ENCODE data around the gene HECTD4. TPM values are rescaled to one million over a fixed set of nuclear protein-coding genes. Genes with fewer than 3 reads are reported as not detected.

Gene HECTD4
- total and polyA plus RNA-seq, 2 experiments from 2014 or later, result 25.7 to 36.9 TPM

DNA sequence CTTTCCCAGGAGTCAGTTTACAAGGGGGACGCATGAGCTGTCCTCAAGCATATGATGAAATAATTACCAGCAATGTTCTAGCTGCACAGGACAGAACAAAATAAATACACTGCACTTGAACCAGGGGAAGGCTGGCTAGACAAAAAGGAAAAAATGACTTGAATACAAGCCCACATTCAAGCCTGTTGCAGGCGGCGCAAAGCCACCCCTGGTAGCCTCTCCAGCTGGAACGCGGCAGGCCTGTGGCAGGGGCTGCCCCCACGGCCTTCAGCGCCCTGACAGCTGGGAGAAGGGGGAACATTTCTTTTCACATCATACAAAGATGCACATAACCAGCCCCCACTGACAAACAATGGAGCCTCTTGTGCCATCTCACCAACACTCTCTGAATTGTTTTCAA, 199.7 kb downstream of the HECTD4 start:
- Histone ChIP-seq H3K79me2 (replicated peaks; ENCODE audit: insufficient read depth) (no peaks in the 10 kb centered on the region), H3F3A (replicated peaks; ENCODE audit: low read depth) (no peaks in the 10 kb centered on the region), H3K4me1 (ENCODE audit: insufficient read depth) (peaks cover 12% of the 10 kb centered on the region), H2AFZ (no peak overlapping the region), H3K27ac (ENCODE audit: low read depth) (peak overlapping the region; percentile 80; the same call in 1 of the 2 replicates), H3K9me2 (ENCODE audit: insufficient read depth) (no peaks in the 10 kb centered on the region), H3K36me3 (ENCODE audit: insufficient read depth) (no peaks in the 10 kb centered on the region; the same call in 1 of the 2 replicates), H4K20me1 (replicated peaks; ENCODE audit: insufficient read depth) (no peaks in the 10 kb centered on the region), H3K27me3 (ENCODE audit: insufficient read depth) (no peaks in the 10 kb centered on the region), H3K4me3 (no peak overlapping the region), H3K4me2 (no peak overlapping the region)
- H3K4me1 Mint-ChIP-seq, result peaks cover 19% of the 10 kb centered on the region
- TF ChIP-seq EZH2phosphoT487 (IDR thresholded peaks at IDR 0.05; ENCODE audit: unreplicated experiment) (no peak), ZNF114 (CRISPR knock-in tag; IDR thresholded peaks at IDR 0.05) (no peak), CTCF (conservative IDR thresholded peaks at IDR 0.05; ENCODE audit: low read depth in 2 of 2) (no peak), NANOG (IDR thresholded peaks at IDR 0.05; ENCODE audit: borderline replicate concordance) (no peak), EZH2 (IDR thresholded peaks at IDR 0.05; ENCODE audit: low read depth, unreplicated experiment) (no peak), JUNB (IDR thresholded peaks at IDR 0.05; ENCODE audit: unreplicated experiment) (no peak), CREB1 (CRISPR knock-in tag; IDR thresholded peaks at IDR 0.05; ENCODE audit: low read depth) (no peak)
- TF ChIP-seq, protein P1, sequence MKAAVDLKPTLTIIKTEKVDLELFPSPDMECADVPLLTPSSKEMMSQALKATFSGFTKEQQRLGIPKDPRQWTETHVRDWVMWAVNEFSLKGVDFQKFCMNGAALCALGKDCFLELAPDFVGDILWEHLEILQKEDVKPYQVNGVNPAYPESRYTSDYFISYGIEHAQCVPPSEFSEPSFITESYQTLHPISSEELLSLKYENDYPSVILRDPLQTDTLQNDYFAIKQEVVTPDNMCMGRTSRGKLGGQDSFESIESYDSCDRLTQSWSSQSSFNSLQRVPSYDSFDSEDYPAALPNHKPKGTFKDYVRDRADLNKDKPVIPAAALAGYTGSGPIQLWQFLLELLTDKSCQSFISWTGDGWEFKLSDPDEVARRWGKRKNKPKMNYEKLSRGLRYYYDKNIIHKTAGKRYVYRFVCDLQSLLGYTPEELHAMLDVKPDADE (IDR thresholded peaks at IDR 0.05), result no peak
- TF ChIP-seq, protein P2, sequence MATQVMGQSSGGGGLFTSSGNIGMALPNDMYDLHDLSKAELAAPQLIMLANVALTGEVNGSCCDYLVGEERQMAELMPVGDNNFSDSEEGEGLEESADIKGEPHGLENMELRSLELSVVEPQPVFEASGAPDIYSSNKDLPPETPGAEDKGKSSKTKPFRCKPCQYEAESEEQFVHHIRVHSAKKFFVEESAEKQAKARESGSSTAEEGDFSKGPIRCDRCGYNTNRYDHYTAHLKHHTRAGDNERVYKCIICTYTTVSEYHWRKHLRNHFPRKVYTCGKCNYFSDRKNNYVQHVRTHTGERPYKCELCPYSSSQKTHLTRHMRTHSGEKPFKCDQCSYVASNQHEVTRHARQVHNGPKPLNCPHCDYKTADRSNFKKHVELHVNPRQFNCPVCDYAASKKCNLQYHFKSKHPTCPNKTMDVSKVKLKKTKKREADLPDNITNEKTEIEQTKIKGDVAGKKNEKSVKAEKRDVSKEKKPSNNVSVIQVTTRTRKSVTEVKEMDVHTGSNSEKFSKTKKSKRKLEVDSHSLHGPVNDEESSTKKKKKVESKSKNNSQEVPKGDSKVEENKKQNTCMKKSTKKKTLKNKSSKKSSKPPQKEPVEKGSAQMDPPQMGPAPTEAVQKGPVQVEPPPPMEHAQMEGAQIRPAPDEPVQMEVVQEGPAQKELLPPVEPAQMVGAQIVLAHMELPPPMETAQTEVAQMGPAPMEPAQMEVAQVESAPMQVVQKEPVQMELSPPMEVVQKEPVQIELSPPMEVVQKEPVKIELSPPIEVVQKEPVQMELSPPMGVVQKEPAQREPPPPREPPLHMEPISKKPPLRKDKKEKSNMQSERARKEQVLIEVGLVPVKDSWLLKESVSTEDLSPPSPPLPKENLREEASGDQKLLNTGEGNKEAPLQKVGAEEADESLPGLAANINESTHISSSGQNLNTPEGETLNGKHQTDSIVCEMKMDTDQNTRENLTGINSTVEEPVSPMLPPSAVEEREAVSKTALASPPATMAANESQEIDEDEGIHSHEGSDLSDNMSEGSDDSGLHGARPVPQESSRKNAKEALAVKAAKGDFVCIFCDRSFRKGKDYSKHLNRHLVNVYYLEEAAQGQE (IDR thresholded peaks at IDR 0.05; ENCODE audit: unreplicated experiment), result no peak
- TF ChIP-seq, protein P3, sequence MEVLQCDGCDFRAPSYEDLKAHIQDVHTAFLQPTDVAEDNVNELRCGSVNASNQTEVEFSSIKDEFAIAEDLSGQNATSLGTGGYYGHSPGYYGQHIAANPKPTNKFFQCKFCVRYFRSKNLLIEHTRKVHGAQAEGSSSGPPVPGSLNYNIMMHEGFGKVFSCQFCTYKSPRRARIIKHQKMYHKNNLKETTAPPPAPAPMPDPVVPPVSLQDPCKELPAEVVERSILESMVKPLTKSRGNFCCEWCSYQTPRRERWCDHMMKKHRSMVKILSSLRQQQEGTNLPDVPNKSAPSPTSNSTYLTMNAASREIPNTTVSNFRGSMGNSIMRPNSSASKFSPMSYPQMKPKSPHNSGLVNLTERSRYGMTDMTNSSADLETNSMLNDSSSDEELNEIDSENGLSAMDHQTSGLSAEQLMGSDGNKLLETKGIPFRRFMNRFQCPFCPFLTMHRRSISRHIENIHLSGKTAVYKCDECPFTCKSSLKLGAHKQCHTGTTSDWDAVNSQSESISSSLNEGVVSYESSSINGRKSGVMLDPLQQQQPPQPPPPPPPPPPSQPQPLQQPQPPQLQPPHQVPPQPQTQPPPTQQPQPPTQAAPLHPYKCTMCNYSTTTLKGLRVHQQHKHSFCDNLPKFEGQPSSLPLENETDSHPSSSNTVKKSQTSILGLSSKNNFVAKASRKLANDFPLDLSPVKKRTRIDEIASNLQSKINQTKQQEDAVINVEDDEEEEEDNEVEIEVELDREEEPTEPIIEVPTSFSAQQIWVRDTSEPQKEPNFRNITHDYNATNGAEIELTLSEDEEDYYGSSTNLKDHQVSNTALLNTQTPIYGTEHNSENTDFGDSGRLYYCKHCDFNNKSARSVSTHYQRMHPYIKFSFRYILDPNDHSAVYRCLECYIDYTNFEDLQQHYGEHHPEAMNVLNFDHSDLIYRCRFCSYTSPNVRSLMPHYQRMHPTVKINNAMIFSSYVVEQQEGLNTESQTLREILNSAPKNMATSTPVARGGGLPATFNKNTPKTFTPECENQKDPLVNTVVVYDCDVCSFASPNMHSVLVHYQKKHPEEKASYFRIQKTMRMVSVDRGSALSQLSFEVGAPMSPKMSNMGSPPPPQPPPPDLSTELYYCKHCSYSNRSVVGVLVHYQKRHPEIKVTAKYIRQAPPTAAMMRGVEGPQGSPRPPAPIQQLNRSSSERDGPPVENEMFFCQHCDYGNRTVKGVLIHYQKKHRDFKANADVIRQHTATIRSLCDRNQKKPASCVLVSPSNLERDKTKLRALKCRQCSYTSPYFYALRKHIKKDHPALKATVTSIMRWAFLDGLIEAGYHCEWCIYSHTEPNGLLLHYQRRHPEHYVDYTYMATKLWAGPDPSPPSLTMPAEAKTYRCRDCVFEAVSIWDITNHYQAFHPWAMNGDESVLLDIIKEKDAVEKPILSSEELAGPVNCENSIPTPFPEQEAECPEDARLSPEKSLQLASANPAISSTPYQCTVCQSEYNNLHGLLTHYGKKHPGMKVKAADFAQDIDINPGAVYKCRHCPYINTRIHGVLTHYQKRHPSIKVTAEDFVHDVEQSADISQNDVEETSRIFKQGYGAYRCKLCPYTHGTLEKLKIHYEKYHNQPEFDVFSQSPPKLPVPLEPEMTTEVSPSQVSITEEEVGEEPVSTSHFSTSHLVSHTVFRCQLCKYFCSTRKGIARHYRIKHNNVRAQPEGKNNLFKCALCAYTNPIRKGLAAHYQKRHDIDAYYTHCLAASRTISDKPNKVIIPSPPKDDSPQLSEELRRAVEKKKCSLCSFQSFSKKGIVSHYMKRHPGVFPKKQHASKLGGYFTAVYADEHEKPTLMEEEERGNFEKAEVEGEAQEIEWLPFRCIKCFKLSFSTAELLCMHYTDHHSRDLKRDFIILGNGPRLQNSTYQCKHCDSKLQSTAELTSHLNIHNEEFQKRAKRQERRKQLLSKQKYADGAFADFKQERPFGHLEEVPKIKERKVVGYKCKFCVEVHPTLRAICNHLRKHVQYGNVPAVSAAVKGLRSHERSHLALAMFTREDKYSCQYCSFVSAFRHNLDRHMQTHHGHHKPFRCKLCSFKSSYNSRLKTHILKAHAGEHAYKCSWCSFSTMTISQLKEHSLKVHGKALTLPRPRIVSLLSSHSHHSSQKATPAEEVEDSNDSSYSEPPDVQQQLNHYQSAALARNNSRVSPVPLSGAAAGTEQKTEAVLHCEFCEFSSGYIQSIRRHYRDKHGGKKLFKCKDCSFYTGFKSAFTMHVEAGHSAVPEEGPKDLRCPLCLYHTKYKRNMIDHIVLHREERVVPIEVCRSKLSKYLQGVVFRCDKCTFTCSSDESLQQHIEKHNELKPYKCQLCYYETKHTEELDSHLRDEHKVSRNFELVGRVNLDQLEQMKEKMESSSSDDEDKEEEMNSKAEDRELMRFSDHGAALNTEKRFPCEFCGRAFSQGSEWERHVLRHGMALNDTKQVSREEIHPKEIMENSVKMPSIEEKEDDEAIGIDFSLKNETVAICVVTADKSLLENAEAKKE (CRISPR knock-in tag; IDR thresholded peaks at IDR 0.05), result no peak
- no peak overlapping the region for H3K27ac Mint-ChIP-seq
- ATAC-seq (no peak), DNase-seq (ENCODE audit: low spot score) (no peak)
- peaks cover 22% of the 10 kb centered on the region; the same call in 2 of the 3 replicates for H3K36me3 Mint-ChIP-seq (ENCODE audit: low read depth)
- no peak overlapping the region for H3K4me3 Mint-ChIP-seq
- H3K27me3 Mint-ChIP-seq (ENCODE audit: insufficient read depth, low read depth, poor library complexity), result peaks cover 7% of the 10 kb centered on the region
- no peaks in the 10 kb centered on the region for H3K9me3 Mint-ChIP-seq

All from GM23338 (cell line).